DMS79 treated with DMSO at 0.1 percent for 48 hours (cell line): ENCODE measurements around the gene RBM33.
"Not testable (repeated sequence)": the region's sequence is repeated elsewhere in the genome, so short reads cannot be mapped to it uniquely, and the experiment has no call there.

Experiments used
- DNase-seq: peaks from one replicate; lab custom pipeline; 2025; lab: John Stamatoyannopoulos, UW

Gene RBM33

DNA sequence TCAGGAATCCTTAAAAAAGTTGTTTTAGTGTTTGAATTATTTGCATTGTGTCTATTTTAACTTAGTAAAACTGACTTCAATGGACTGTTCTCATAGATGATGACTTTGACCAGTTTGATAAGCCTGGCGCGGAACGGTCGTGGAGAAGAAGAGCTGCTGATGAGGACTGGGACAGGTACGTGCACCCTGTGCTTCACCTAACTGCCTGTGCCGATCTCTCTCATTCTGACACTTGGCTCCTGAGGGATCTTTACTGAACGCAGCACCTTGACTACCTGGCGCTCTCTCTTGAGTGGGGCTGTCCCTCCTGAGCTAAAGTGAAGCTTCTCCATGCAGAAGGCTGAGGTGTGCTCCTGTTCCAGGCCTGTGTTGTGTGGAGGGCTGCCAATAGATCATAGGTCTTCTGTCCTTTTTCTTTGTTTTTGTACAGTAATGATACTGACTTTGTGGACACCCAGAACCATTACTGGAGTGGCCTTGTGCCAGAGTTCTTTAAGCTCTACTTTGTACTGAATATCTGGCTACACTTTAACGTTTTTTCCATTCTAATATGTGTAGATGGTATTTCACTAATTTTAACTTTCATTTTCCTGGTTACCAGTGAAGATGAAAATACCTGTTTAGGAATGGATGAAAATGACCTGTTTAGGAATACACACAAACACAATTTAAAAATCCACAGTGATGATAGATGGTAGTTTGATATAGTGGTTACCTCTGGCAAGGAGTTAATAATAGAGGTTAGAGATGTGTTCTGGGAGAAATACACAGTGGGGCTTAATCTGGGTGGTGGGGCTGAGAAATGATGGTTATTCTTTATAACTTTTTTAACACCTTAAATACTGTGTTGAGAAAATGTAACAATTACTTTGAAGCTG, 20.9 kb downstream of the RBM33 start:
- DNase-seq = no peak

DNA sequence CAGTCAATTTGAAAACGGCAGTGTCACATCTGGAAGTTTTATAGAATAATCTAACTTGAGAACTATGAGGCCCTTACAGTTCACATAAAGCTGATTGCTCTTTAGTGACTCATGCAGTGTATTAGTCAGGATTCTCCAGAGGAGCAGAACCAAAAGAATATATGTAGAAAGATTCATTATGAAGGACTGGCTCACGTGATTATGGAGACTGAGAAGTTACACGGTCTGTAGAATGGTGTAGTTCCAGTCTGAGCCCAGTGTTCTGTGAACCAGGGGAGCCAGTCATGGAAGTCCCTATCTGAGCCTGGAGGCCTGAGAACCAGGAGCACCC, 21.5 kb downstream of the RBM33 start:
- DNase-seq = no peak

DNA sequence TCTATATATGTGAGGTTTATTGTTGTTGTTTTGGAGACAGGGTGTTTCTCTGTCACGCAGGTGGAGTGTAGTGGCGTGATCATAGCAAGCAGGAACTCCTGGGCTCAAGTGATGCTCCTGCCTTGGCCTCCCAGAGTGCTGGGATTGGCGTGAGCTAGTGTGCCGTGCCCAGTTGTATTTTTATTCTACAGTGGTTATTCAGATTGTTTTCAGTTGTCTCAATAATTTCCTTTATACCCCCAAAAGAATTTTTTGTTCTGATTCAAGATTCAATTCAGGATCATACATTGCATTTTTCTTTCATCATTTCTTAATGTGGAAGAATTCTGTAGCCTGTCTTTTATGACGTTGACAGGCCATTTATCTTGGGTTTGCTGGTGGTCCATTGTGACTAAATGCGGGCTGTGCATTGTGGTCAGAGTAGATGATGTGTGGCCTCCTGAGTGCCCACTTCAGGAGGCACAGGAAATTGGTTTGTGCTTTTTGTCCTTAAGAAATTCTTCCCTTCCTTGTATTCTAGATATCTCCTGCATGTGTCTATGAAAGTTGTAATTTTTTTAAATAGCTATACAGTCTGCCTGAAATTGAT, 22.9 kb downstream of the RBM33 start:
- peak; percentile 26 for DNase-seq

DNA sequence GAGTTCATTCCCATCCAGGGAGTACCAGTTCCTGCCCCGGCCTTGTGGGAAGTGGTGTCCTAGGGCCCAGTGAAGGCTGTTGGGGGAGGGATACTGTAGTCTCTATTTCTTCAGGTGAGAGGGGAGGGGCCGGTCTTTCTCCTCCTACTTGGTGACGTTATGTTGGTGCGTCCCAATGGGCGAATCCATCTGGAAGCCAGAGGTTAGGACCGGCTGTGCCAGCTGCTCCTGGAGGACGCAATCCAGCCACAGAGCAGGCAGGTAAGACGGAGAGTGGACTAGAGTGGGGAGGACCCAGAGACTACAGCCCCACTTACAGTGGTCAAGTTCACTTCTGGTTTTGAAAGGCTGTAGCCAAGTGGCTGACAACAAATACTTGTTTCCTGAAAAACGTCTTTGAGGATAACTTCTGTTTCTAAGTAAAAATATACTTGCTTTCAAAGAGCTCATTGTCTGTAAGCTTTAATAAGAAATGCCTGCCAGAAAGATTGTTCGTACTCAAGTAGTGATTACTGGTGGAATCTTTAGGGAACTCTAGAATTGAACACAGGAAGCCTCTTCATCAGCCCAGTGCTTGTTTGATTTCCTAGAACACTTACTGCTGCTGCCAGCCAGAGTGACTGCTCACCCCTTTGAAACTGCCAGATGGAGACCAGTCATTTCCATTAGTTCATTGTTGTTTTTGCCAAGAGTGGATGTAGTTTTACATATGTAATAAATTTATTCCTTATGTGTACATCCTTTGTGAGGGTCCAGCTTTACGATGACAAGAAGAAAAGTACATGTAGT, 25.4 kb downstream of the RBM33 start:
- peak; percentile 40 for DNase-seq

DNA sequence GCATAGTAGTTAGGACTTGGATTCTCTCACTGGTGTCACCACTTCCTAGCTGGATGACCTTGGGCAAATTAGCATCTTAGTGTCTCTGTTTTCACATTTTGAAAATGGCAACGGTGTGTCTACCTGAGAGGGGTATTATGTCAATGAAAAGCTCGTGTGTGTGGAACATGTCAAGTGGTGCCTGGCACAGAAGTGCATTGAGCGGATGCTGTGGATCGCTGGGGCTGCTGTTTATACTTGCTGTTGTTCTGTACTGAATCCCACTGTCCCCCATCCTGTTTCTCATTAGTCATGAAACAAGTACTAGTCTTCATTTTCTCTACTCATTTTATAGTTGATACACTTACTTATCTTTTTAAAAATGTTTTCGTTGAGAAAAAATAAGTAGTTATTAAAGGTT, 26.1 kb downstream of the RBM33 start:
- DNase-seq = peak; percentile 28

DNA sequence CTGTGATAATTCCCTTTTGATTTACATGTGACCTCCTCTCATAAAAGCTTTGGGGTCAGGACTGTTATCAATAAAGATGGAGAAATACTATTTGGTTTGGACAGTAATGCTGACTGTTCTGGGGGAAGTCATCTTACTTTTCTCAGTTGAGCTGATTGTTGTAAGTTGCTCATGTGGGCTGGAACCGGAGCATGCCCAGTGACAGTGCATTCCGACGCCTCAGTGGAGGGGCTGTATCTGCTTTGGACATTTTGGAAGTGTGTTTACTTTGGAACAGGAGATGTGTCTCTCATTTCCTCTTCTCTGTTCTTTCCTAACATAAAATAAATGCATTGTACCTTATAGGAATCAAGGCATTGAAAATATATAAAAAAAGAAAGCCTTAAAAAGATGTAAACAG, 30.1 kb downstream of the RBM33 start:
- DNase-seq = no peak

DNA sequence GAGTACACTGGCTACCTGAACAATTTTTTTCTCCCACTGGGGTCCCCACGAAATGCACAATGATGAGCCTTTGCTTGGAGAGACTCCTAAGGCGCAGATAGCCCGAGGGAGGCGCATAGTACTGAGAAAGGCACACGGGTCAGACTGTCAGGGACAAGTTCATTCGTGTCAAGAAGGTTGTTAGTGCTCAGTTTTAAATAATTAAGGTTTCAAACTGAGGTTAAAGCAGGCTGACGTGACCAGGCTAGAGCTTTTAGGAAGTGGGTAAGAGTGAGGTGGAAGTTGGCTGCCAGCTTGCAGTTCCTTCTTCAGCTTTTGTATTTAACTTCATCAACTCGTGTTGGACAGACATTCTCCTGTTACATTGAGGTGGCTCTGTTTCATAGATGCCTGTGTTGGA, 31.6 kb downstream of the RBM33 start:
- DNase-seq = no peak

DNA sequence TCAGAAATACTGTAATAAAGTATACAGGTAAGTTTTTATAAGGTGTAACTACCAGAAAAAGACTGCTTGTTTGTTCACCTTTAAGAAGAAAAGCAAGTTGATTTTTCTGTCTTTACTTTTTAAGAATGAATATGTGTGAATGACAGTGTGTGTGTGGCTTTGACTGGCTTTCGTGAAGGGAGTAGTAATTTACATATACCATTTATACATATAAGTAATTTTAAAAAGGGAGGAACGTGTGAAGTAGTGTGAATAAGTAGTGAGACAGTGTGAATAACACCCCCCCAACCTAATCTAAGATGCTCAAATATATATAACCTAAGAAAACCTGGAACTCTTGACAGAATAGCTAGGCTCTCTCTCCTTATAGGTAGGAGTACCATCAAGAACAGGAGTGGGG, 33.2 kb downstream of the RBM33 start:
- no peak for DNase-seq

DNA sequence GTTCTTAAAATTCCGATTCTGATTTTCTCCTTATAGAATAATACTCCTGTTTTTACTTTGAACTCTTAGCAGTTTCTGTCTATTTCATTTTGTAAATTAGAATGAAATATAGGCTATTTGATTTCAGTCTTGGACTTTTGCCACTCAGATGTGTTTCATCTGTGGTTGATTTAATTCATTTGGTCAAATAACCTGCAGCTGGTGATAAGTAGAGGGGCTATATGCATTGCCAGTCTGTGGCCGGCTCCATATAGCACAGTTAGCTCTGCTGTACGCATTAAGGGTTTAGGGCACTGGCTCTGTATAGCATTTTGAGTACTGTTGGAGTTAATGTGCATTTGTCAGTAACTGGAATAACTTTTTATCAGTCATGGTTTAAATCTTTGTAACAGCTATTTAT, 35.7 kb downstream of the RBM33 start:
- no peak for DNase-seq

DNA sequence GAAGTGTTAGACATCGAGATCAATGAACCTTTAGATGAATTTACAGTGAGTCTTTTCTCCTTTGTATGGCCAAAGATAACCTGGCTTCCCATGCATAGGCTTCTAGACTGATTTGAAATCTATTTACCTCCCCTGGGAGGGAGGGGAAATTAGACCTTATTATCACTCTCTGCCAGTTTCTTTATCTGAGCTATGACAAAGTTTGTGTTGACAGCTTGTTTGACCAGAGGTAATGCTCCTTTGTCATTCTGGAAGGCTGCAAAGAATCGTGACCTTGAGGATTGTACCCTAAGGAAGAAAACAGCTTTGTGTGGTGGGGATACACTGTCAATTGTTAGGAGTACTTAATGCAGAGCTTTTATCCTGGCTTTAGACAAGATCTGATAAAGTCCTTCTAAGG, 36.4 kb downstream of the RBM33 start:
- DNase-seq = no peak

DNA sequence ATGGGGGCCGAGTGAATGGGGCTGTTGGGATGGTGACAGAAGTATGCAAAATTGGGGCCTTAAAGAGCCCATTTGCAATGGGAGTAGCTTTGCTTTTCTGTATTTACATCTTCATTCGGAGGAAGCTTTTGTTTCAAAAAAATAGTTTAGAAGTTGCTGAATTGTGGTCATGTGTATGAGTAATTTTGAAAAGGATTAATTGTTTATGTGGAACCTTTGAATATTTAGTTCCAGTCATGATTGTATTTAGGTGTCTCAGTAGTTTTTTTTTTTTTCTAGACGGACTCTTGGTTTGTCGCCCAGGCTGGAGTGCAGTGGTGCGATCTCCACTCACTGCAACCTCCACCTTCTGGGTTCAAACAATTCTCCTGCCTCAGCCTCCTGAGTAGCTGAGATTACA, 37.2 kb downstream of the RBM33 start:
- no peak for DNase-seq

DNA sequence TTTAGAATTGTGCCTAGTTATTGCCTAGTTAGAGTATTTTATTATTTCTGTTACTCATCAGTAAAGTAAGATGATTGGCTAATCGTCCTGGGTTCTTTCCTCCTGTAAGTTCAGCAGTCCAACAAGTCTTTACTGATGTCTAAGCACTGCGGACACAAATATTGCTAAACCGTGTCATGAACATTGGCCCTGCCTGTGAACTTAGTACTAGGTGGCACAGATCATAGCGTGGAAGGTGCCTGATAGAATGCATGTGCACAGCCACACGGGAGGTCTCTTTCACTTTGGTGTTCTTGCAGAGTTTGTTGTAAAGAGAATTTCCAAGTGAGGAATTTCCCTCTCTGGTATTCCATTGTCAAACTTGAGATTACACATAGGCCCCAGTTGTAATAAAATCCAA, 38.0 kb downstream of the RBM33 start:
- DNase-seq = no peak

DNA sequence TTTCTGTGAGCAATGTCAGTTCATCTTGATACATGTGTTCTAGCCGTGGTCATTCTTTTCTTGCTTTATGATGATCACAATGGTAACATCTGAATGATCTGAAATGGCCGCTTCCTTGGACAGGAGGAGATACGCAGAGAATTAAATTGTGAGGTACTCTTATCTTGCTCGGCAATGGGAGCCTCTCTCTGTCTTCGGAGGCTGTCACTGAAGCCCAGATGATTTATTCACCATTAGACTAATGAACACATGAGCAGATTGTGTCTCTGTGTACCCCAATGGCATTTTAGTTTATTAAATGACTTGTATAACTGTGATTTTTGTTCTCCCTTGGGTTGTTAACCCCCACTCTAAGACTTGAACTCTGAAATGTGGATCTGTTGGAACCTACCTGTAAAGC, 38.6 kb downstream of the RBM33 start:
- no peak for DNase-seq

DNA sequence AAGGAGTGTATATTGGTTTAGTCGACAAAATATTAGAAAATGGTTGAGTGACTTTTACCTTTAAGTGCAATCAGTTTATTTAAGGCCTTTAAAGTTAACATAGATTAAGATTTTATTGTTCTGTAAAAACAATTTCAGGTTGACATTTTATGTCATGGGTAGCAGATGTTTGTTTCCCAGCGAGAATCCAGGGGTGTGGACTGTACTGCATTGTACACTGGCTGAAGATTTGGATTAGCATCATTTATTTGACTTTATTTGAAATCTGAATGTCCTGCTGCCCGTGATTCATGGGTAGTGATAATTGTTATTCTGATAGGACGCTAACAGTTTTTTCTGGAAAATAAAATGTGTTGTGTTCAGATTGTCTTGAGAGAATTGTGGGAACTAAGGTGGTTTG, 39.3 kb downstream of the RBM33 start:
- no peak for DNase-seq

DNA sequence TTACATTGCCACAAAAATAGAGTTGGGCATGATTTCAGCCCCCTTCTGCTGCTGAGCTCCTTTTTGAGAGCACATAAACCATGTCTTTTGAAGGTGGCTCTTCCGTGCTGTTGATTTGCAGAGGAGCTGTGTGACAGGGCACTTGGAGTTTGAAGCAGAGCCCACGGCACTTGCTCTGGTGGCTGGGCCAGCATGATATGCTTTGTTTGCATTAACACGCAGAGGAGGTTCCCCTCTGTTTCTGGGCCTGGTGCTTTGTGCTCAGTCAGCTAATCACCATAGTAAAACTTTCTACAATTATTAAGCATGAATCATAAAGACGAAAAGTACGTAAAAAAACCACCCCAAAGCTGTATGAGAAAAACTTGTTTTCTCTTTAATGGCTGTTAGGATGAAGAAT, 40.1 kb downstream of the RBM33 start:
- no peak for DNase-seq

DNA sequence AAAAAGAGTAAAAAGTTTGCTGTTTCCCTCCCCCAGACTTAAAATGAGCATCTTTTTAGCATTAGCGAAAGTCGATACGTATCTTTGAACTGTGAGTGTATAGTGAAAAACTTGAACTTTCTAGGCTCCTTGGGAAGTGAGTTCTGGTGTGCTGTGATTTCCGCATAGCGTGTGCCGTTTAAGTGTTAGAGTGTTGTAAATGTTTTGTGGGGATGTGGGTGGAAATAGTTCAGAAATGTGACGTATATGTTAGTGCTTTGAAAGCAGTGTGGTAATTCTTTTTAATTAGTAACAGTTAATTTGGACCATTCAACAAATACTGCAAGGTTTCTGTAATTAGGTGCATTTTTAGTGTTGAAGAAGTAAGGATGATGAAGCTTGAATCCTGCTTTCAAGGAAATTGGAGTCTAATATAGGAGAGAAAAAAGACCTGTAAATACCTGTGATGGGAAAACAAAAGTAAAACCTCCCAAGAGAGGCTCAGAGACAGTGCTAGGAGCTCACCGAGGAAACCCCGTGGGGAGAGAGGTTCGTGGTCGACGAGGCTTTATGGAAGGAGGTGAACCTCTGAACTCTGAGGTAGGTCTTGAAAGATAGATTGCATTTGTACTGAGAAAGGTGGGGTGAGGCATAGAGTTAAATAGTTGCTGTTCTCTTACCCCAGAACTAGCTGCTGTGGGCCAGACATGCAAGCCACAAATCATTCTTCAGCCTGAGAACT, 40.8 kb downstream of the RBM33 start:
- no peak for DNase-seq

DNA sequence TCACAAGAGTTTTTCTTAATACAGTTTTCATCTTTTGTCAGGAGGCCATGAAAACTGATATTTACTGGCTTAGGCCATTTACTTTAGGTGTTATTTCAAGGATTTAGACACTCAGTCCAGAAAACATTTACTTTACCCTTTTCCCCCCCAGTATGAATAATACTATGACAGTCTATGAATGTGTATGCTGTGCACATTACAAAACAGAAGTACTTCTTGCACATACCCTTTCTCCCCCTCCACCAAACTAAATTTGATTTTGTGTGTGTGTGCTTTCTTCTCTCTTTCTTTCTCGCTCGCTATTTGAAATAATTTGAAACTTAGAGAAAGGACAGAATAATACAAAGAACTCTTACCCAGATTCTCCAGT, 41.3 kb downstream of the RBM33 start:
- DNase-seq = no peak

DNA sequence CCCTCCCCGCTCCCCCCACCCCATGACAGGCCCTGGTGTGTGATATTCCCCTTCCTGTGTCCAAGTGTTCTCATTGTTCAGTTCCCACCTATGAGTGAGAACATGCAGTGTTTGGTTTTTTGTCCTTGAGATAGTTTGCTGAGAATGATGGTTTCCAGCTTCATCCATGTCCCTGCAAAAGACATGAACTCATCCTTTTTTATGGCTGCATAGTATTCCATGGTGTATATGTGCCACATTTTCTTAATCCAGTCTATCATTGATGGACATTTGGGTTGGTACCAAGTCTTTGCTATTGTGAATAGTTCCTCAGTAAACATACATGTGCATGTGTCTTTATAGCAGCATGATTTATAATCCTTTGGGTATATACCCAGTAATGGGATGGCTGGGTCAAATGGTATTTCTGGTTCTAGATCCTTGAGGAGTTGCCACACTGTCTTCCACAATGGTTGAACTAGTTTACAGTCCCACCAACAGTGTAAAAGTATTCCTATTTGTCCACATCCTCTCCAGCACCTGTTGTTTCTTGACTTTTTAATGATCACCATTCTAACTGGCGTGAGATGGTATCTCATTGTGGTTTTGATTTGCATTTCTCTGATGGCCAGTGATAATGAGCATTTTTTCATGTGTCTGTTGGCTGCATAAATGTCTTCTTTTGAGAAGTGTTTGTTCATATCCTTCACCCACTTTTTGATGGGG, 42.3 kb downstream of the RBM33 start:
- DNase-seq = not testable (repeated sequence)

DNA sequence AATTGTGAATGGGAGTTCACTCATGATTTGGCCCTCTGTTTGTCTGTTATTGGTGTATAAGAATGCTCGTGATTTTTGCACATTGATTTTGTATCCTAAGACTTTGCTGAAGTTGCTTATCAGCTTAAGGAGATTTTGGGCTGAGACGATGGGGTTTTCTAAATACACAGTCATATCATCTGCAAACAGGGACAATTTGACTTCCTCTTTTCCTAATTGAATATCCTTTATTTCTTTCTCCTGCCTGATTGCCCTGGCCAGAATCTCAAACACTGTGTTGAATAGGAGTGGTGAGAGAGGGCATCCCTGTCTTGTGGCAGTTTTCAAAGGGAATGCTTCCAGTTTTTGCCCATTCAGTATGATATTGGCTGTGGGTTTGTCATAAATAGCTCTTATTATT, 43.8 kb downstream of the RBM33 start:
- DNase-seq = not testable (repeated sequence)

DNA sequence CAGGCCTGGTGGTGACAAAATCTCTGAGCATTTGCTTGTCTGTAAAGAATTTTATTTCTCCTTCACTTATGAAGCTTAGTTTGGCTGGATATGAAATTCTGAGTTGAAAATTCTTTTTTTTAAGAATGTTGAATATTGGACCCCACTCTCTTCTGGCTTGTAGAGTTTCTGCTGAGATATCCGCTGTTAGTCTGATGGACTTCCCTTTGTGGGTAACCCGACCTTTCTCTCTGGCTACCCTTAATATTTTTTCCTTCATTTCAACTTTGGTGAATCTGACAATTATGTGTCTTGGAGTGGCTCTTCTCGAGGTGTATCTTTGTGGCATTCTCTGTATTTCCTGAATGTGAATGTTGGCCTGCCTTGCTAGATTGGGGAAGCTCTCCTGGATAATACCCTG, 46.2 kb downstream of the RBM33 start:
- not testable (repeated sequence) for DNase-seq

DNA sequence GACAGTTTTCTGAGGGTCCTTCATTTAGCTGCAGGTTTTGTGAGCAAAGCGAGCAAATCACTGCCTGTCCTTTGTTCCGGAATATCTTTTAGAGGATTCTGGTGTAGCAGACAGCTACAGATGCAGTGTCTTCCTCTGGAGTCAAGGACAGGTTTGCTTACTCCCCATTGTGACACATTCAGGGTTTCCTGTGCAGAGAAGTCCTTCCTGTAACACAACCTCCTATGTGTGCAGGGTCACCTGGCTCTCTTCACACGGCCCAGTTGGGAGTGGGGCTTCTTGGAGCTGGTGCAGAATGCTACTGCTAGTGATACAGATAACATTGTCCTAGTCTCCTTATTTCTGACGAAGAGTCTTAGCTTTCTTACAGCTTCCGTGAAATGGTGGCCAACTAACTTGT, 47.9 kb downstream of the RBM33 start:
- DNase-seq = no peak

DNA sequence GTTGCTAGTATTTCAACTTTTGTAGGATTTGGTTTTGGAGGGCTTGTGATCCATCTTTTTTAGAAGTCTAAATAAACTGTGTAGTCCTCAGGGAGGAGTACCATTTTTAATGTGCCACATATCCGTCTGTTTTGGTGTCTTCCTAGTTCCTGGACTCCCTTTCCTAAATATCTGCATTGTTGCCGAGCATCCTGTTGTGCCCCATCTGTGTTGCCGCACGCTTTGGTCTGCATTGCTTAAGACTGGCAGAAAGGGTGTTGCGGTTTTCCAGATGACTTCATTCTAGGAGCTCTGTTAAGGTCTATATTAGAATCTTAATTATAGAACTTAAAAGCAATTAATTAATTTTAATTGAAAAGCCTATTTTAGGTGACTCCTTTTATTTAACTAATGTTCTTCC, 49.4 kb downstream of the RBM33 start:
- DNase-seq = no peak
